ENCODE measurements around the gene UBN1. TPM values are rescaled to one million over a fixed set of nuclear protein-coding genes. Genes with fewer than 3 reads are reported as not detected.
A peak's percentile ranks its signal among the peaks of the same experiment; 100 is the strongest.
"Not testable (repeated sequence)": the region's sequence is repeated elsewhere in the genome, so short reads cannot be mapped to it uniquely, and the experiment has no call there.

The UBN1 gene
- total and polyA plus RNA-seq, 5 experiments from 2014 or later, result 10.9 to 40.9 (median 18.4) TPM

GRCh38 chr16:4893103-4893862 is 46.0 kb downstream of the UBN1 start:
- ATAC-seq (no peak), DNase-seq (no peak)
- H3K27me3 Mint-ChIP-seq, result peaks cover 0 to 2% (median 0%) of the 10 kb centered on the region in 5 donors
- H3K36me3 Mint-ChIP-seq, result no peaks in the 10 kb centered on the region
- peak overlapping the region in 1 of 10 donors; percentile 40 for H3K27ac Mint-ChIP-seq
- H3K9me3 Mint-ChIP-seq, result peaks cover 0 to under 1% (median 0%) of the 10 kb centered on the region in 9 donors
- no peak overlapping the region for H3K4me3 Mint-ChIP-seq
- peaks cover 0 to 2% (median 0%) of the 10 kb centered on the region in 4 donors for H3K4me1 Mint-ChIP-seq
- POLR2A ChIA-PET, result no interaction called here

GRCh38 chr16:4894276-4895150 is 47.2 kb downstream of the UBN1 start:
- Mint-ChIP-seq H3K4me3 (no peak overlapping the region), H3K27ac (peak overlapping the region in 2 of 10 donors; percentile 5 to 27), H3K9me3 (peaks cover 0 to 3% (median 0%) of the 10 kb centered on the region in 9 donors), H3K4me1 (peaks cover 0 to 2% (median 0%) of the 10 kb centered on the region in 4 donors), H3K36me3 (no peaks in the 10 kb centered on the region), H3K27me3 (peaks cover 0 to 2% (median 0%) of the 10 kb centered on the region in 5 donors)
- DNase-seq, result no peak
- no peak for ATAC-seq
- POLR2A ChIA-PET, result no interaction called here

- no peak overlapping the region for H3K4me3 Mint-ChIP-seq
- POLR2A ChIA-PET, result no interaction called here
- peaks cover 0 to 3% (median 0%) of the 10 kb centered on the region in 5 donors for H3K27me3 Mint-ChIP-seq
- peaks cover 0 to 3% (median 0%) of the 10 kb centered on the region in 9 donors for H3K9me3 Mint-ChIP-seq
- ATAC-seq (no peak), DNase-seq (no peak)
- peaks cover 0 to 2% (median 0%) of the 10 kb centered on the region in 4 donors for H3K4me1 Mint-ChIP-seq
- H3K36me3 Mint-ChIP-seq, result no peaks in the 10 kb centered on the region
- no peak overlapping the region for H3K27ac Mint-ChIP-seq
Measured at GRCh38 chr16:4895366-4895765, 48.1 kb downstream of the UBN1 start.

- H3K27ac Mint-ChIP-seq, POLR2A ChIA-PET, H3K9me3 Mint-ChIP-seq, H3K27me3 Mint-ChIP-seq, H3K4me1 Mint-ChIP-seq, H3K36me3 Mint-ChIP-seq, ATAC-seq, DNase-seq, H3K4me3 Mint-ChIP-seq: not testable (repeated sequence)
Measured at GRCh38 chr16:4896761-4897160, 49.5 kb downstream of the UBN1 start.

GRCh38 chr16:4897328-4897727 is 50.0 kb downstream of the UBN1 start:
- Mint-ChIP-seq H3K36me3 (no peaks in the 10 kb centered on the region), H3K27me3 (peaks cover 0 to 3% (median 2%) of the 10 kb centered on the region in 5 donors), H3K4me1 (peaks cover 0 to 2% (median 0%) of the 10 kb centered on the region in 4 donors), H3K9me3 (peaks cover 0 to 3% (median 0%) of the 10 kb centered on the region in 9 donors), H3K4me3 (no peak overlapping the region), H3K27ac (no peak overlapping the region)
- DNase-seq (no peak), ATAC-seq (no peak)
- POLR2A ChIA-PET, result no interaction called here

GRCh38 chr16:4898811-4899473 is 51.7 kb downstream of the UBN1 start:
- no peaks in the 10 kb centered on the region for H3K36me3 Mint-ChIP-seq

GRCh38 chr16:4899474-4899846 is 52.2 kb downstream of the UBN1 start:
- POLR2A ChIA-PET, result no interaction called here
- ATAC-seq, result no peak
- Mint-ChIP-seq H3K36me3 (no peaks in the 10 kb centered on the region), H3K4me3 (no peak overlapping the region), H3K27ac (no peak overlapping the region), H3K27me3 (peaks cover 5 to 24% (median 12%) of the 10 kb centered on the region in 5 donors), H3K4me1 (peaks cover 0 to 2% (median 0%) of the 10 kb centered on the region in 4 donors), H3K9me3 (peaks cover 0 to 3% (median 0%) of the 10 kb centered on the region in 9 donors)
- DNase-seq, result no peak

More at GRCh38 chr16:4898811-4899473, 51.7 kb downstream of the UBN1 start:
- Mint-ChIP-seq H3K9me3 (peaks cover 0 to 3% (median 0%) of the 10 kb centered on the region in 9 donors), H3K4me3 (no peak overlapping the region), H3K27me3 (peaks cover 0 to 18% (median 7%) of the 10 kb centered on the region in 5 donors), H3K27ac (no peak overlapping the region), H3K4me1 (no peaks in the 10 kb centered on the region)
- POLR2A ChIA-PET, result interaction anchor here (0.6 kb wide), 1 partner anchor 34 kb away, joined by 4 read pairs; no protein-coding TSS in a partner anchor
- no peak for ATAC-seq
- DNase-seq, result no peak

- Mint-ChIP-seq H3K36me3 (no peaks in the 10 kb centered on the region), H3K4me1 (peaks cover 0 to 2% (median 0%) of the 10 kb centered on the region in 4 donors), H3K27me3 (peaks cover 7 to 29% (median 15%) of the 10 kb centered on the region in 5 donors), H3K27ac (peak overlapping the region in 1 of 10 donors; percentile 36), H3K4me3 (no peak overlapping the region), H3K9me3 (peaks cover 0 to 3% (median 0%) of the 10 kb centered on the region in 9 donors)
- ATAC-seq (no peak), DNase-seq (no peak)
- POLR2A ChIA-PET, result no interaction called here
Measured at GRCh38 chr16:4900036-4900435, 52.8 kb downstream of the UBN1 start.

GRCh38 chr16:4900750-4901149 is 53.5 kb downstream of the UBN1 start:
- no peaks in the 10 kb centered on the region for H3K36me3 Mint-ChIP-seq
- H3K27me3 Mint-ChIP-seq, result peaks cover 7 to 36% (median 18%) of the 10 kb centered on the region in 5 donors
- POLR2A ChIA-PET, result interaction anchor here (0.6 kb wide), 1 partner anchor 1334 kb away, joined by 3 read pairs; no protein-coding TSS in a partner anchor
- peaks cover 0 to 3% (median 0%) of the 10 kb centered on the region in 9 donors for H3K9me3 Mint-ChIP-seq
- no peak for DNase-seq
- no peak for ATAC-seq
- peaks cover 0 to 2% (median 0%) of the 10 kb centered on the region in 4 donors for H3K4me1 Mint-ChIP-seq
- H3K4me3 Mint-ChIP-seq, result no peak overlapping the region
- no peak overlapping the region for H3K27ac Mint-ChIP-seq

GRCh38 chr16:4902038-4902437 is 54.8 kb downstream of the UBN1 start:
- H3K27ac Mint-ChIP-seq, result no peak overlapping the region
- H3K27me3 Mint-ChIP-seq, result peaks cover 7 to 36% (median 23%) of the 10 kb centered on the region in 5 donors
- H3K9me3 Mint-ChIP-seq, result peaks cover 0 to 3% (median 0%) of the 10 kb centered on the region in 9 donors
- no peak overlapping the region for H3K4me3 Mint-ChIP-seq
- peaks cover 0 to 2% (median 0%) of the 10 kb centered on the region in 4 donors for H3K4me1 Mint-ChIP-seq
- DNase-seq (no peak), ATAC-seq (no peak)
- POLR2A ChIA-PET, result no interaction called here
- H3K36me3 Mint-ChIP-seq, result no peaks in the 10 kb centered on the region

- no peak for ATAC-seq
- H3K36me3 Mint-ChIP-seq, result no peaks in the 10 kb centered on the region
Measured at GRCh38 chr16:4904108-4904941, 57.0 kb downstream of the UBN1 start.

More at GRCh38 chr16:4904108-4904941, 57.0 kb downstream of the UBN1 start:
- Mint-ChIP-seq H3K4me3 (no peak overlapping the region), H3K4me1 (peaks cover 0 to 2% (median 0%) of the 10 kb centered on the region in 4 donors), H3K27me3 (peaks cover 7 to 36% (median 27%) of the 10 kb centered on the region in 5 donors), H3K9me3 (no peaks in the 10 kb centered on the region), H3K27ac (peak overlapping the region in 2 of 10 donors; percentile 13 to 74)
- POLR2A ChIA-PET, result no interaction called here
- DNase-seq, result no peak
